HCT116 (cell line): ENCODE data around the gene ADH1C. TPM values are rescaled to one million over a fixed set of nuclear protein-coding genes. Genes with fewer than 3 reads are reported as not detected.

Source experiments
- ATAC-seq: fragments of 200-7000 bp; cut with Tn5 transposase; 2 replicates; pipeline ENCODE4 v1.9.1; 2020; ENCODE audit warnings: mild to moderate bottlenecking, moderate library complexity
- BruUV-seq: library from RNA; stranded (reverse); fragments of 400-500 nt; replicated peaks from 2 replicates; lab custom pipeline; 2021; lab: Mats Ljungman, UMichigan
- CTCF ChIA-PET: fragments of 300-600 bp; sonication (Branson Sonifier 250); formaldehyde crosslinking; loops from one replicate; lab custom pipeline; 2021; ENCODE audit warnings: antibody characterized with exemption; lab: Charles Lee
- POLR2A ChIA-PET: fragments of 300-600, 350-600 bp; sonication (Branson Sonifier 250); formaldehyde crosslinking; loops from one replicate; lab custom pipeline; 2021; ENCODE audit warnings: antibody characterized with exemption; lab: Charles Lee
- RAD21 ChIA-PET, 2 experiments: fragments of 300-600 bp; sonication (Branson Sonifier 250); formaldehyde crosslinking; loops; one replicate each; lab custom pipeline; 2023; ENCODE audit warnings: low total read pairs in 2 of 2; ENCODE audit not compliant: uncharacterized antibody in 2 of 2, unreplicated experiment in 2 of 2, low non-redundant PET in 1 of 2; lab: Charles Lee
- DNase-seq: peaks from one replicate; pipeline ENCODE4 v3.0.0-alpha.2; 2010; ENCODE audit warnings: low read depth, low spot score
- H2AFZ ChIP-seq: fragments of 200-600 bp; shearing (Covaris generic), sonication (generic); 2 replicates; pipeline ENCODE4 v1.6.1; 2017; ENCODE audit warnings: low read depth, mixed run types, mixed read lengths, antibody characterized with exemption, low read length; ENCODE audit not compliant: poor library complexity, severe bottlenecking
- H3K27ac ChIP-seq: 2 replicates; pipeline ENCODE4 v1.5.1; 2012; ENCODE audit warnings: low read depth, low read length
- H3K27me3 ChIP-seq: fragments of 200-600 bp; sonication (generic); 2 replicates; pipeline ENCODE4 v1.6.1; 2016; ENCODE audit warnings: mixed run types, low read length, mixed read lengths; ENCODE audit not compliant: insufficient read depth
- H3K36me3 ChIP-seq, 2 experiments: fragments of 200-500 bp in 1 of 2; fragments of 200-600 bp in 1 of 2; sonication (Bioruptor generic) in 1 of 2; sonication (generic) in 1 of 2; 2 replicates each; pipeline versions ENCODE4 v1.5.1 to v1.6.1; 2014 to 2016; ENCODE audit warnings: low read length in 2 of 2, inconsistent platforms in 1 of 2, mixed read lengths in 1 of 2, mixed run types in 1 of 2; ENCODE audit not compliant: insufficient read depth in 2 of 2, control insufficient read depth in 1 of 2
- H3K4me1 ChIP-seq, 2 experiments: fragments of 200-600 bp in 1 of 2; sonication (generic) in 1 of 2; 2 replicates each; pipeline versions ENCODE4 v1.5.1 to v1.6.1; 2012 to 2017; ENCODE audit warnings: low read length in 2 of 2, inconsistent platforms in 1 of 2, mild to moderate bottlenecking in 1 of 2, mixed read lengths in 1 of 2, mixed run types in 1 of 2, moderate library complexity in 1 of 2; ENCODE audit not compliant: insufficient read depth in 2 of 2, control insufficient read depth in 1 of 2
- H3K4me2 ChIP-seq: fragments of 200-600 bp; sonication (generic); 2 replicates; pipeline ENCODE4 v1.6.1; 2017; ENCODE audit warnings: mixed run types, low read length, mixed read lengths
- H3K4me3 ChIP-seq, 2 experiments: fragments of 200-600 bp in 1 of 2; sonication (generic) in 1 of 2; replicated peaks in 1 of 2; 2 replicates each; pipeline ENCODE4 v1.5.1; 2011 to 2016; ENCODE audit warnings: low read length in 2 of 2, control low read depth in 1 of 2, low read depth in 1 of 2, mild to moderate bottlenecking in 1 of 2, mixed read lengths in 1 of 2, mixed run types in 1 of 2
- H3K79me2 ChIP-seq: fragments of 200-600 bp; sonication (generic); 2 replicates; pipeline ENCODE4 v1.6.1; 2017; ENCODE audit warnings: mild to moderate bottlenecking, mixed run types, low read length, moderate library complexity, mixed read lengths; ENCODE audit not compliant: insufficient read depth
- H3K9ac ChIP-seq: fragments of 200-600 bp; sonication (generic); 2 replicates; pipeline ENCODE4 v1.6.1; 2016; ENCODE audit warnings: low read length, mixed read lengths
- H3K9me2 ChIP-seq: fragments of 200-600 bp; sonication (generic), shearing (Covaris generic); 2 replicates; pipeline ENCODE4 v1.6.1; 2017; ENCODE audit warnings: mixed run types, mild to moderate bottlenecking, moderate library complexity; ENCODE audit not compliant: insufficient read depth
- H3K9me3 ChIP-seq, 2 experiments: fragments of 200-500 bp in 1 of 2; fragments of 200-600 bp in 1 of 2; sonication (Bioruptor generic) in 1 of 2; sonication (generic) in 1 of 2; 2 replicates each; pipeline ENCODE4 v1.6.1; 2014 to 2017; ENCODE audit warnings: low read length in 2 of 2, mixed read lengths in 2 of 2, inconsistent platforms in 1 of 2, low read depth in 1 of 2, mild to moderate bottlenecking in 1 of 2, mixed run types in 1 of 2, moderate library complexity in 1 of 2; ENCODE audit not compliant: control insufficient read depth in 1 of 2, insufficient read depth in 1 of 2
- H4K20me1 ChIP-seq: fragments of 200-600 bp; sonication (generic), shearing (Covaris generic); 2 replicates; pipeline ENCODE4 v1.6.1; 2017; ENCODE audit warnings: mixed run types, mild to moderate bottlenecking, moderate library complexity; ENCODE audit not compliant: insufficient read depth
- CBX3 ChIP-seq: IDR thresholded peaks from 2 replicates; pipeline ENCODE4 v1.6.1; 2012; ENCODE audit warnings: low read depth
- ELF1 ChIP-seq: IDR thresholded peaks from 2 replicates; pipeline ENCODE4 v1.6.1; 2012; ENCODE audit warnings: low read depth, borderline replicate concordance
- JUND ChIP-seq: IDR thresholded peaks from 2 replicates; pipeline ENCODE4 v1.6.1; 2012
- RAD21 ChIP-seq: IDR thresholded peaks from 2 replicates; pipeline ENCODE4 v1.6.1; 2012; ENCODE audit warnings: low read depth, mild to moderate bottlenecking
- SIN3A ChIP-seq: IDR thresholded peaks from 2 replicates; pipeline ENCODE4 v1.6.1; 2012; ENCODE audit warnings: low read depth
- SP1 ChIP-seq: IDR thresholded peaks from 2 replicates; pipeline ENCODE4 v1.6.1; 2012; ENCODE audit warnings: low read depth
- SRF ChIP-seq: IDR thresholded peaks from 2 replicates; pipeline ENCODE4 v1.6.1; 2012; ENCODE audit warnings: low read depth
- ZFX ChIP-seq: fragments of 450-650 bp; IDR thresholded peaks from 2 replicates; pipeline ENCODE4 v1.6.1; 2017
- ZNF274 ChIP-seq: fragments of 200-500 bp; sonication (Bioruptor generic); IDR thresholded peaks from 2 replicates; pipeline ENCODE4 v1.6.1; 2014; ENCODE audit warnings: mild to moderate bottlenecking, low read depth, low read length, inconsistent platforms
- intact Hi-C: fragments of 100-400 bp; cut with micrococcal nuclease; formaldehyde crosslinking; loops from 2 replicates; pipeline ENCODE4 v1.10.0; 2022
- total RNA-seq: library from RNA; stranded (reverse); gene quantifications from one replicate; pipeline ENCODE4 v1.2.1, GENCODE V29; 2021; ENCODE audit not compliant: unreplicated experiment
- TF ChIP-seq, protein P1 (sequence below): IDR thresholded peaks from 2 replicates; pipeline ENCODE4 v1.6.1; 2012
- TF ChIP-seq, protein P2 (sequence below), 3 experiments: fragments of 200-600 bp in 1 of 3; sonication (generic) in 1 of 3; IDR thresholded peaks in 2 of 3; conservative IDR thresholded peaks in 1 of 3; 2 replicates each; pipeline ENCODE4 v1.5.1; 2012 to 2017; ENCODE audit warnings: low read depth in 2 of 3, low read length in 2 of 3, antibody characterized with exemption in 1 of 3, borderline replicate concordance in 1 of 3, control low read depth in 1 of 3, mild to moderate bottlenecking in 1 of 3, mixed read lengths in 1 of 3, mixed run types in 1 of 3, moderate library complexity in 1 of 3; ENCODE audit not compliant: insufficient read depth in 1 of 3
- TF ChIP-seq, protein P3 (sequence below): IDR thresholded peaks from 2 replicates; pipeline ENCODE4 v1.6.1; 2012; ENCODE audit warnings: low read depth
- TF ChIP-seq, protein P4 (sequence below): IDR thresholded peaks from 2 replicates; pipeline ENCODE4 v1.6.1; 2011; ENCODE audit warnings: mild to moderate bottlenecking, low read length, moderate library complexity; ENCODE audit not compliant: insufficient replicate concordance; ENCODE audit errors: extremely low read depth

Gene ADH1C
- total RNA-seq, 1 experiment from 2014 or later, result not detected

DNA sequence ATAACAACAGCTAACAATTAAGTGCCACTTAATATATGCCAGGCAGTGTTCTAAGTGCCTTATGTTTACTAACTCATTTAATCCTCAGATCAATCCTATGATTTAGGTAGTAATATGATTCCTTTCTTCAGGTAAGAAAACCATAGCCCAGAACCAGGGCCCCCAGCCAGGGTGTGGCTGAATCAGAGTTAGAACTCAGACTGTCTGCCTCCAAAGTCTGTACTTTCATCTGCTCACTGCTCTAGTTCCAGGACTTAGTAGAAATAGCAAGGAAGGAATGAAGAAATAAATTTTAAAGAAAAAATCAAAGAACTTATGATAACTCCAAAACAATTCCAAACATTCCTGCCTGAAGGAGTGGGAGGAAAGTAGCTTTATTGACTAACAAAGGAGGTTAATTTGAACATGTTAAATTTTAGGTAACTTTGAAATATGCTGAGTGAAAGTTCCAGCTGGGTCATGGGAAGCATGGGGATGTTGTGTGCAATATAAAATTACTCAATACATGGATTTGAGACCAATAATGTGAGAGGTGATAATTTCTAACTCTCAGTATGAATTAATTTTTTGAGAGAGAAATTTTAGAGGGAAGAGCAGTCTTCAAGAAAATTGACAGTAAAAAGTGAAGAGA is 8.8 kb upstream of the ADH1C start (continued):
- TF ChIP-seq SP1 (no peak), ZFX (no peak)
- TF ChIP-seq, protein P1, sequence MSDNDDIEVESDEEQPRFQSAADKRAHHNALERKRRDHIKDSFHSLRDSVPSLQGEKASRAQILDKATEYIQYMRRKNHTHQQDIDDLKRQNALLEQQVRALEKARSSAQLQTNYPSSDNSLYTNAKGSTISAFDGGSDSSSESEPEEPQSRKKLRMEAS, result no peak
- TF ChIP-seq, protein P2, sequence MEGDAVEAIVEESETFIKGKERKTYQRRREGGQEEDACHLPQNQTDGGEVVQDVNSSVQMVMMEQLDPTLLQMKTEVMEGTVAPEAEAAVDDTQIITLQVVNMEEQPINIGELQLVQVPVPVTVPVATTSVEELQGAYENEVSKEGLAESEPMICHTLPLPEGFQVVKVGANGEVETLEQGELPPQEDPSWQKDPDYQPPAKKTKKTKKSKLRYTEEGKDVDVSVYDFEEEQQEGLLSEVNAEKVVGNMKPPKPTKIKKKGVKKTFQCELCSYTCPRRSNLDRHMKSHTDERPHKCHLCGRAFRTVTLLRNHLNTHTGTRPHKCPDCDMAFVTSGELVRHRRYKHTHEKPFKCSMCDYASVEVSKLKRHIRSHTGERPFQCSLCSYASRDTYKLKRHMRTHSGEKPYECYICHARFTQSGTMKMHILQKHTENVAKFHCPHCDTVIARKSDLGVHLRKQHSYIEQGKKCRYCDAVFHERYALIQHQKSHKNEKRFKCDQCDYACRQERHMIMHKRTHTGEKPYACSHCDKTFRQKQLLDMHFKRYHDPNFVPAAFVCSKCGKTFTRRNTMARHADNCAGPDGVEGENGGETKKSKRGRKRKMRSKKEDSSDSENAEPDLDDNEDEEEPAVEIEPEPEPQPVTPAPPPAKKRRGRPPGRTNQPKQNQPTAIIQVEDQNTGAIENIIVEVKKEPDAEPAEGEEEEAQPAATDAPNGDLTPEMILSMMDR (IDR thresholded peaks at IDR 0.05 in 2 of 3, conservative IDR thresholded peaks at IDR 0.05 in 1 of 3; ENCODE audit: borderline replicate concordance in 1 of 3, insufficient read depth in 1 of 3, low read depth in 2 of 3, low read length in 2 of 3), result no peak

DNA sequence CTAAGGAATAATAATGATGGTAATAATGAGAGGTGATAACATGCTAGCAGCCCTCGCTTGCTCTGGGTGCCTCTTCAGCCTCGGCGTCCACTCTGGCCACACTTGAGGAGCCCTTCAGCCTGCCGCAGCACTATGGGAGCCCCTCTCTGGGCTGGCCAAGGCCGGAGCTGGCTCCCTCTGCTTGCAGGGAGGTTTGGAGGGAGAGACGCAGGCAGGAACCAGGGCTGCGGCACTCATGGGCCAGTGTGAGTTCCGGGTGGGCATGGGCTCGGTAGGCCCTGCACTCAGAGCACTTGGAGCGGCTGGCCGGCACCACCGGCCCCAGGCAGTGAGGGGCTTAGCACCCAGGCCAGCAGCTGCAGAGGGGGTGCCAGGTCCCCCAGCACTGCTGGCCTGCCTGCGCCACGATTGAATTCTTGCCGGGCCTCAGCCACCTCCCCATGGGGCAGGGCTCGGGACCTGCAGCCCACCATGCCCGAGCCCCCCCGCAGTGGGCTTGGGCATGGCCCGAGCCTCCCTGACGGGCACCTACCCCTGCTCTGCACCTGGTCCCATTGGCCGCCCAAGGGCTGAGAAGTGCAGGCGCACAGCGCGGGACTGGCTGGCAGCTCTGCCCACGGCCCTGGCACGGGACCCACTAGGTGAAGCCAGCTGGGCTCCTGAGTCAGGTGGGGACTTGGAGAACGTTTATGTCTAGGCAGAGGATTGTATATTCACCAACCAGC is 7.1 kb upstream of the ADH1C start:
- Histone ChIP-seq H3K9me2 (no peaks in the 10 kb centered on the region), H3K79me2 (no peaks in the 10 kb centered on the region), H3K4me2 (no peak overlapping the region), H4K20me1 (no peaks in the 10 kb centered on the region), H3K4me3 (no peak overlapping the region), H3K9me3 (no peaks in the 10 kb centered on the region), H3K27me3 (no peaks in the 10 kb centered on the region), H3K36me3 (no peaks in the 10 kb centered on the region), H3K9ac (no peak overlapping the region), H3K4me1 (no peaks in the 10 kb centered on the region), H3K27ac (no peak overlapping the region), H2AFZ (no peak overlapping the region)
- ATAC-seq (no peak), DNase-seq (no peak)
- intact Hi-C loops, result no loop called here
- TF ChIP-seq, protein P3, sequence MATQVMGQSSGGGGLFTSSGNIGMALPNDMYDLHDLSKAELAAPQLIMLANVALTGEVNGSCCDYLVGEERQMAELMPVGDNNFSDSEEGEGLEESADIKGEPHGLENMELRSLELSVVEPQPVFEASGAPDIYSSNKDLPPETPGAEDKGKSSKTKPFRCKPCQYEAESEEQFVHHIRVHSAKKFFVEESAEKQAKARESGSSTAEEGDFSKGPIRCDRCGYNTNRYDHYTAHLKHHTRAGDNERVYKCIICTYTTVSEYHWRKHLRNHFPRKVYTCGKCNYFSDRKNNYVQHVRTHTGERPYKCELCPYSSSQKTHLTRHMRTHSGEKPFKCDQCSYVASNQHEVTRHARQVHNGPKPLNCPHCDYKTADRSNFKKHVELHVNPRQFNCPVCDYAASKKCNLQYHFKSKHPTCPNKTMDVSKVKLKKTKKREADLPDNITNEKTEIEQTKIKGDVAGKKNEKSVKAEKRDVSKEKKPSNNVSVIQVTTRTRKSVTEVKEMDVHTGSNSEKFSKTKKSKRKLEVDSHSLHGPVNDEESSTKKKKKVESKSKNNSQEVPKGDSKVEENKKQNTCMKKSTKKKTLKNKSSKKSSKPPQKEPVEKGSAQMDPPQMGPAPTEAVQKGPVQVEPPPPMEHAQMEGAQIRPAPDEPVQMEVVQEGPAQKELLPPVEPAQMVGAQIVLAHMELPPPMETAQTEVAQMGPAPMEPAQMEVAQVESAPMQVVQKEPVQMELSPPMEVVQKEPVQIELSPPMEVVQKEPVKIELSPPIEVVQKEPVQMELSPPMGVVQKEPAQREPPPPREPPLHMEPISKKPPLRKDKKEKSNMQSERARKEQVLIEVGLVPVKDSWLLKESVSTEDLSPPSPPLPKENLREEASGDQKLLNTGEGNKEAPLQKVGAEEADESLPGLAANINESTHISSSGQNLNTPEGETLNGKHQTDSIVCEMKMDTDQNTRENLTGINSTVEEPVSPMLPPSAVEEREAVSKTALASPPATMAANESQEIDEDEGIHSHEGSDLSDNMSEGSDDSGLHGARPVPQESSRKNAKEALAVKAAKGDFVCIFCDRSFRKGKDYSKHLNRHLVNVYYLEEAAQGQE, result no peak
- TF ChIP-seq, protein P4, sequence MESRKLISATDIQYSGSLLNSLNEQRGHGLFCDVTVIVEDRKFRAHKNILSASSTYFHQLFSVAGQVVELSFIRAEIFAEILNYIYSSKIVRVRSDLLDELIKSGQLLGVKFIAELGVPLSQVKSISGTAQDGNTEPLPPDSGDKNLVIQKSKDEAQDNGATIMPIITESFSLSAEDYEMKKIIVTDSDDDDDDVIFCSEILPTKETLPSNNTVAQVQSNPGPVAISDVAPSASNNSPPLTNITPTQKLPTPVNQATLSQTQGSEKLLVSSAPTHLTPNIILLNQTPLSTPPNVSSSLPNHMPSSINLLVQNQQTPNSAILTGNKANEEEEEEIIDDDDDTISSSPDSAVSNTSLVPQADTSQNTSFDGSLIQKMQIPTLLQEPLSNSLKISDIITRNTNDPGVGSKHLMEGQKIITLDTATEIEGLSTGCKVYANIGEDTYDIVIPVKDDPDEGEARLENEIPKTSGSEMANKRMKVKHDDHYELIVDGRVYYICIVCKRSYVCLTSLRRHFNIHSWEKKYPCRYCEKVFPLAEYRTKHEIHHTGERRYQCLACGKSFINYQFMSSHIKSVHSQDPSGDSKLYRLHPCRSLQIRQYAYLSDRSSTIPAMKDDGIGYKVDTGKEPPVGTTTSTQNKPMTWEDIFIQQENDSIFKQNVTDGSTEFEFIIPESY, result no peak
- TF ChIP-seq SIN3A (no peak), RAD21 (no peak), CBX3 (no peak), SRF (no peak), JUND (no peak), ELF1 (no peak), ZFX (no peak), ZNF274 (no peak)
- RAD21 ChIA-PET, result no interaction called here
- BruUV-seq, result no TSS peak
- CTCF ChIA-PET, result no interaction called here
- POLR2A ChIA-PET, result no interaction called here
